22Rv1 (cell line): ENCODE measurements around the gene SOX12.

Source experiments
- CTCF ChIP-seq: fragments of 450-650 bp; IDR thresholded peaks from 2 replicates; pipeline ENCODE4 v1.5.1; 2017; ENCODE audit warnings: mild to moderate bottlenecking
- ZFX ChIP-seq: fragments of 450-650 bp; IDR thresholded peaks from 2 replicates; pipeline ENCODE4 v1.6.1; 2017; ENCODE audit warnings: antibody characterized with exemption, borderline replicate concordance

GRCh38 chr20:371755-372542 lies 46.6 kb downstream of the SOX12 start:
- no peak for TF ChIP-seq CTCF
- no peak for TF ChIP-seq ZFX
